ENCODE data around the gene RNGTT. TPM values are rescaled to one million over a fixed set of nuclear protein-coding genes. Genes with fewer than 3 reads are reported as not detected.
"Not testable (repeated sequence)": the region's sequence is repeated elsewhere in the genome, so short reads cannot be mapped to it uniquely, and the experiment has no call there.

Gene RNGTT
- total RNA-seq, 1 experiment from 2014 or later = 40.8 TPM

DNA sequence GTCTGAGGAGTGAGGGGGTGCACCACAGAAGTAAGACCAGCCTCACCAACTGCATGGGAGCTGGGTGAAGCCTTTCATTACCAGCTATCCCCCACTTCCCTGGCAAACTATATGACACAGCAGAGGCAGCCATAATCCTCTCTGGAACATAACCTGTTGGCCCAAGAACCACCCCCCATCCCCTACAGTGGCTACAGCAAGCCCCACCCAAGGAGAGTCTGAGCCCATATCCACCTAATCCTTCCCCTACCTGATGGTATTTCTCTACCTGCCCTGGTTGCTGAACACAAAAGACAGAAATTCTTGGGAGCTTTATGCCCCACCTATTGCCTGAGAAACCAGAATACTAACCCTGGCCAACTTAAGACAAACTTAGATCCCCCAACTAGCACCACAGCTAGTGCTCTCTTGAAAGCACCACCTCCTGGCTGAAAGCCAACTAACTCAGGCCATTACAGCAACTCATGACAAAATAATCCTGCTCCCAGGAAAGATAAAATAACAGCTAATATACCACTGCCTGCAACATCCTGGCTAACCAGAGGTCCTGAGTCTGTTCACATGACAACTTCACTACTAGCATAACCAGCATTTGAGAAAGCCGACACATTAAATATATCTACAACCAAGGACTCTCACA is 11.2 kb downstream of the RNGTT start:
- H3K36me3 ChIP-seq = peaks cover 11% of the 10 kb centered on the region
- no peaks in the 10 kb centered on the region for H3K4me1 ChIP-seq
- H3K27me3 ChIP-seq = no peaks in the 10 kb centered on the region
- no peak overlapping the region for H3K4me3 ChIP-seq
- H3K27ac ChIP-seq = no peak overlapping the region
- peaks cover 10% of the 10 kb centered on the region; the same call in 1 of the 2 replicates for H3K9me3 ChIP-seq (replicated peaks)
- DNase-seq = no peak

DNA sequence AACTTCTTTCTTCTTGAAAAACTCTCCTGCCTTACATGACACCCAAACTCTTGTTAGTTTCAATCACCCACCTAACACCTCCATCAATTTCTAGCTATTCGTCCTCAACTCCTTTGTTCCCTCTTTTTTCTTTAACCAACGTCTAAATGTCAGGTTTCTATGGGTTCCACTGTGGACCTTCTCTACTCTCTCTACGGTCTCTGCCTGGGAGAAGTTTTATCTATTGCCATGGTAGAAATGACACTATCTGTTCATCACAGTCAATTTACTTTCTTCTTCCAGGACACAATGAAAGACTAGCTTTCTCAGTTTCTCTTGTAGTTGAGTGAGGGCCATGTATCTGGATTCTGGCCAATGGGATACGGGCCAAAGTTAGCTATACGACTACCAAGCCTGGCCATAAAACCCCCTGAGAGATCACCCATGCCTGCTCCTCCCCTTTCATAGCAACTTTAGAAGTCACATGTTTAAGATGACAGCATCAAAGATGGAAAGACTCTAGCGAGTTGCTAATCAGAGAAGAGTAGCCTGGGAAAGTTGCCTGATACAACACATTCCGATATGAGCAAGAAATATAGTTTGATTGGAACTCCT is 17.9 kb downstream of the RNGTT start:
- peaks cover 3% of the 10 kb centered on the region; the same call in 1 of the 2 replicates for H3K9me3 ChIP-seq (replicated peaks)
- H3K36me3 ChIP-seq = peaks cover 8% of the 10 kb centered on the region
- DNase-seq = no peak
- H3K4me1 ChIP-seq = no peaks in the 10 kb centered on the region
- H3K27me3 ChIP-seq = no peaks in the 10 kb centered on the region
- no peak overlapping the region for H3K27ac ChIP-seq
- H3K4me3 ChIP-seq = no peak overlapping the region

GRCh38 chr6:88933521-88933920 is 29.9 kb downstream of the RNGTT start:
- DNase-seq = no peak
- Histone ChIP-seq H3K36me3 (peaks cover 53% of the 10 kb centered on the region), H3K27ac (no peak overlapping the region), H3K27me3 (no peaks in the 10 kb centered on the region), H3K4me3 (no peak overlapping the region), H3K9me3 (replicated peaks) (peaks cover 4% of the 10 kb centered on the region; the same call in 1 of the 2 replicates), H3K4me1 (no peaks in the 10 kb centered on the region)

- DNase-seq; H3K27ac ChIP-seq; H3K4me1 ChIP-seq; H3K27me3 ChIP-seq; H3K9me3 ChIP-seq (replicated peaks); H3K4me3 ChIP-seq: not testable (repeated sequence)
- H3K36me3 ChIP-seq = peaks cover 54% of the 10 kb centered on the region
Measured at GRCh38 chr6:88932019-88932418, 31.4 kb downstream of the RNGTT start.

DNA sequence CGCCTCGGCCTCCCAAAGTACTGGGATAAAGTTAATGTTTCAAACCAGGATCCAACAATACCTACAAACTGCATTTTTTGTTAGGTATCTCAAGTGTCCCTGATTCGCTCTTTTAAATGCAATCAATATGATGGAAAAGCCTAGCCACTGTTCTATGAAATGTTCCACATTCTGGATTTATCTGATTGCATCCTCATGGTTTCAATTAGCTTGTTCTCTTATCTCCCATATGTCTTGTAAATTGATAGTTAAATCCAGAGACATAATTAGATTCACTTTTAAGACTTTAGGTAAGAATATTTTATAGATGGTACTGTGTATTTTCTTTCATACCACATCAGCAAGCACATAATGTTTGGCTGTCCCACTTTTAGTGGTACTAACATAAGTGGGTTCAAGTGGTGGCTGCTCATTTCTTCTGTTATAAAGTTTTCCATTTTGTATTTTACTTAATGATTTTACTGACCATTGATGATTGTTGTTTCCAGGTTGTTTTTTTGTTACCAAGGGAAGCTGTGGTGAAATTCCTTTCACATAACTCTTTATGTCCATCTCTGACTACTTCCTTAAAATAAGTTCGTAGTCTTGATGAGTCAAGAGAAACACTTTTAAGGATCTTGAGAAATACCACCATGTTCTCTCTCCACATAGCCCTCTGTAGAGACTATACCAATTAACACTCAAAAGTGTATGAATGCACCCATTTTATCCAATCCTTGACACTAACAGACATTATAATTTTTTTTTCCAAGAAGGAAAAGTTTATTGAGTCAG is 40.5 kb downstream of the RNGTT start:
- Histone ChIP-seq H3K27ac (no peak overlapping the region), H3K36me3 (peaks cover 33% of the 10 kb centered on the region), H3K4me1 (no peaks in the 10 kb centered on the region), H3K9me3 (replicated peaks) (no peaks in the 10 kb centered on the region), H3K4me3 (no peak overlapping the region), H3K27me3 (no peaks in the 10 kb centered on the region)
- DNase-seq = no peak

DNA sequence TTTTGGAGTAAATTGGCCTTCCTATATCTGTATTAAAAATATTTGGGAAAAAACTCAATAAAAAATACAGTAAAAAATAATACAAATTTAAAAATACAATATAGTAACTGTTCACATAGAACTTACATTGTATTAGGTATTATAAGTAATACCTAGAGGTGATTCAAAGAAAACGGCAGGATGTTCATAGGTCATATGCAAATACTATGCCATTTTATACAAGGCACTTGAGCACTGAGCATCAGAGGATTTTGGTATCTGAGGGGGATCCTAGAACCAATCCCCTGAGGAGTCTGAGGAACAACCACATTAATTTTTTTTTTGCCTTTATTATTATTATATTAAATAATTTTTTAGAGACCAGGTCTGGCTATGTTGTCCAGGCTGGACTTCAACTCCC is 41.7 kb downstream of the RNGTT start:
- no peak for DNase-seq
- peaks cover 31% of the 10 kb centered on the region for H3K36me3 ChIP-seq
- no peak overlapping the region for H3K4me3 ChIP-seq
- no peaks in the 10 kb centered on the region for H3K27me3 ChIP-seq
- H3K27ac ChIP-seq = no peak overlapping the region
- H3K9me3 ChIP-seq (replicated peaks) = no peaks in the 10 kb centered on the region
- H3K4me1 ChIP-seq = no peaks in the 10 kb centered on the region

DNA sequence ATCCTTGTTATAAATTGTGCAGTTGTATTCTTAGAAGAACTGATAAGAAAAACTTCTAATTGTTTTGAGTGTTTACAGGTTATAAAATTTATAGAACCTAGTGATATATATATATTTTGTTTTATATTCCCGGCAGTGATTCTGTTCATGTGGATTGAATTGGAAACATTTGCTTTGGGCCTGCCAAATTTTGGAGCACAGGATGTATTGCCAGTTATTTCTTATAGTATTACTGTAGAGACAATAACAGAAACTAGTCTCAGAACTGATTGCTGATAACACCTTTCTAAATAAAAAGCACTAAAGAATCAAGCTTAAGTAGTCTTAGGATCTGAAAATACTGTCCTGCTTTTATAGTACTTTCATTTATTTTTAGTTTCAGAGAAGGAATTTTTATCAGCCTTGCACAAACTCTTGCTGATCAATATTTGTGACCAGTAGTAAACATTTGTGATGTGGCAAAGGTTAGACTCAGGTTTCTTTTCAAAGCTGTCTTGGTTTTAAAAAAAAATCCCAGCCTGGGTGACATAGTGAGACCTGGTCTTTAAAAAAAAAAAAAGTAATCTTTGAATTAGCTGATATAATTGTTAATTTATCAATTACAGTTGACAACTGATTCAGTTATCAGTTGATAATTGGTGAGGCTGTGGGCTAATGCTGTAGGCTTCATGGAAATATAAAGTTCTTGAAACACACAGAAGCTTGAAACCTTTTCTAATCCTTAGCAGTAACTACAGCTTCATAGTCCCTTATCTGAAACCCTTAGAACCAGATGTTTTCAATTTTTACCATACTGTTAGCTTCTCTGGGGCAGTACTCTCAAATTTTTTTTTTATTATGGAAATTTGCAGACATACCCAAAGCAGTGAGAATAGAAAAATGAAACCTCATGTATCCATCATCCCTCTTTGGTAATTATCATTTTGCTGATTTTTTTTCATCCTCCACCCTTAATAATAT is 42.4 kb downstream of the RNGTT start:
- Histone ChIP-seq H3K27me3 (no peaks in the 10 kb centered on the region), H3K36me3 (peaks cover 29% of the 10 kb centered on the region), H3K4me1 (no peaks in the 10 kb centered on the region), H3K9me3 (replicated peaks) (no peaks in the 10 kb centered on the region), H3K4me3 (no peak overlapping the region), H3K27ac (no peak overlapping the region)
- DNase-seq = no peak

DNA sequence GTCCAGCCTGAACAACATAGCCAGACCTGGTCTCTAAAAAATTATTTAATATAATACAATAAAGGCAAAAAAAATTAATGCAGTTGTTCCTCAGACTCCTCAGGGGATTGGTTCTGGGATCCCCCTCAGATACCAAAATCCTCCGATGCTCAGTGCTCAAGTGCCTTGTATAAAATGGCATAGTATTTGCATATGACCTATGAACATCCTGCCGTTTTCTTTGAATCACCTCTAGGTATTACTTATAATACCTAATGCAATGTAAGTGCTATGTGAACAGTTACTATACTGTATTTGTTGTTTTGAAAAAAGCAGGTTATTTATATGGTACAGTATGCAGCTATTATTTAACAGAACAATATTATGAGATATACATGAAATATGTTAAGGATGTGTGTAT is 43.3 kb downstream of the RNGTT start:
- Histone ChIP-seq H3K4me3 (no peak overlapping the region), H3K4me1 (no peaks in the 10 kb centered on the region), H3K36me3 (peaks cover 22% of the 10 kb centered on the region), H3K27ac (no peak overlapping the region), H3K9me3 (replicated peaks) (no peaks in the 10 kb centered on the region), H3K27me3 (no peaks in the 10 kb centered on the region)
- no peak for DNase-seq

GRCh38 chr6:88919032-88919431 is 44.4 kb downstream of the RNGTT start:
- H3K4me1 ChIP-seq = peaks cover 4% of the 10 kb centered on the region; the same call in 1 of the 2 replicates
- H3K27me3 ChIP-seq = no peaks in the 10 kb centered on the region
- H3K4me3 ChIP-seq = no peak overlapping the region
- DNase-seq = peak in 1 of 2 experiments; percentile 6
- peaks cover 16% of the 10 kb centered on the region for H3K36me3 ChIP-seq
- no peaks in the 10 kb centered on the region for H3K9me3 ChIP-seq (replicated peaks)
- no peak overlapping the region for H3K27ac ChIP-seq

DNA sequence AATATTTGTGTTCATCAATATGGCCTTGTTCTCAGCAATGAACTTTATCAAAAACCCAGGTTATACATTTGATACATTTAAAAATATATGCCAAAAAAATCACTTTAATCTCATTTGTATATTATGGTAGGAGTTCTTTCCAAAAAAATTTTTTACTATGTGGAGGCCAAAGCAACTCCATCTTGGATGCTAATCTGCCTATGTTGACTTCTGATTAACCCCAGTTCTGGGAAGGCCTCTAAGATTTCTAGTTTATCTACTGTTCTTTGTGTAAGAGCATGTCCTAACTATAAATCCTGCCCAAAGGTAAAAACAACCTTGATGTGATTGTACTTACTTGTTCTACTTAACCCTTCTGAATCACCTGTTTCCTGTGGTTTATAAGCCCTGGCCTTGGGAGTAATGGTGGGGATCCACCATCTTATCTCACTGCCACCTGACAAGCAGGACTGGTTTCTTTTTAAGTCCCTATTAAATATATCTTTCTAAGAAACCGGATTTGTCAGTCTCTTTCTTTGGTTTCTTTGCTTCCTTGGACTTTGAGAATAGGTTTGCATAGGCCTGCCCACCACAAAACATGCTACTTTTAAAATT is 46.7 kb downstream of the RNGTT start:
- no peak for DNase-seq
- no peaks in the 10 kb centered on the region for H3K27me3 ChIP-seq
- H3K36me3 ChIP-seq = peaks cover 5% of the 10 kb centered on the region; the same call in 1 of the 2 replicates
- H3K4me1 ChIP-seq = peaks cover 5% of the 10 kb centered on the region; the same call in 1 of the 2 replicates
- H3K27ac ChIP-seq = no peak overlapping the region
- no peak overlapping the region for H3K4me3 ChIP-seq
- H3K9me3 ChIP-seq (replicated peaks) = no peaks in the 10 kb centered on the region

- no peak overlapping the region for H3K27ac ChIP-seq
- no peak for DNase-seq
- peaks cover 5% of the 10 kb centered on the region; the same call in 1 of the 2 replicates for H3K4me1 ChIP-seq
- H3K9me3 ChIP-seq (replicated peaks) = no peaks in the 10 kb centered on the region
- H3K36me3 ChIP-seq = peaks cover 3% of the 10 kb centered on the region
- H3K27me3 ChIP-seq = no peaks in the 10 kb centered on the region
- H3K4me3 ChIP-seq = no peak overlapping the region
Measured at GRCh38 chr6:88914895-88915598, 48.4 kb downstream of the RNGTT start.

- no peaks in the 10 kb centered on the region for H3K27me3 ChIP-seq
- no peak overlapping the region for H3K4me3 ChIP-seq
- H3K27ac ChIP-seq = no peak overlapping the region
- H3K36me3 ChIP-seq = peaks cover 3% of the 10 kb centered on the region
- H3K9me3 ChIP-seq (replicated peaks) = no peaks in the 10 kb centered on the region
- DNase-seq = peak in 1 of 2 experiments; percentile 9
- H3K4me1 ChIP-seq = peaks cover 5% of the 10 kb centered on the region; the same call in 1 of the 2 replicates
Measured at GRCh38 chr6:88914180-88914579, 49.2 kb downstream of the RNGTT start.

DNA sequence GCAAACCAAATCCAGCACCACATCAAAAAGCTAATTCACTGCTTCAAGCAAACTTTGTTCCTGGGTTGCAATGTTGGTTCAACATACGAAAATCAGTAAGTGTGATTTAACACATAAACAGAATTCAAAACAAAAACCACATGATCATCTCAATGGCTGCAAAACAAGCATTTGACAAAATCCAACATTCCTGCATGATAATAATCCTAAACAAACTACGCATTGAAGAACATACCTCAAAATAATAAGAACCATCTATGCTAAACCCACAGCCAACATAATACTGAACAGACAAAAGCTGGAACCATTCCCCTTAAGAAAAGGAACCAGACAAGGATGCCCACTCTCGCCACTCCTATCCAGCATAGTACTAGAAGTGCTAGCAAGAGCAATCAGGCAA is 49.9 kb downstream of the RNGTT start:
- H3K4me3 ChIP-seq = no peak overlapping the region
- H3K4me1 ChIP-seq = peaks cover 5% of the 10 kb centered on the region; the same call in 1 of the 2 replicates
- no peaks in the 10 kb centered on the region; the same call in none of the 2 replicates for H3K36me3 ChIP-seq
- no peak for DNase-seq
- H3K9me3 ChIP-seq (replicated peaks) = no peaks in the 10 kb centered on the region
- no peaks in the 10 kb centered on the region for H3K27me3 ChIP-seq
- no peak overlapping the region for H3K27ac ChIP-seq
